ENCODE results near the gene PDHB. TPM values are rescaled to one million over a fixed set of nuclear protein-coding genes. Genes with fewer than 3 reads are reported as not detected.

Gene PDHB
- total RNA-seq, 2 donors from 2014 or later = 37.1 to 66.6 TPM

Other genes with a start within 250 kb of the PDHB start
- not detected for gene DNASE1L3, start 222.9 kb downstream of the PDHB start, total RNA-seq
- 1 to 10 TPM; 1.8 to 4.9 TPM for gene ABHD6, start 196.0 kb downstream of the PDHB start, total RNA-seq
- 10 to 100 TPM; 16.1 to 19.1 TPM for gene RPP14, start 127.6 kb downstream of the PDHB start, total RNA-seq
- 10 to 100 TPM; 10.0 to 15.1 TPM for gene HTD2, start 127.3 kb downstream of the PDHB start, total RNA-seq
- 10 to 100 TPM; 17.8 to 27.1 TPM for gene PXK, start 100.9 kb downstream of the PDHB start, total RNA-seq
- 1 to 10 TPM; 4.9 to 5.2 TPM for gene KCTD6, start 58.3 kb upstream of the PDHB start, total RNA-seq
- gene ACOX2, start 103.4 kb upstream of the PDHB start, total RNA-seq = not detected
- not detected for gene FAM107A, start 143.6 kb upstream of the PDHB start, total RNA-seq
- not detected for gene FAM3D, start 232.9 kb upstream of the PDHB start, total RNA-seq

Measured in activated T-helper 17 cell treated with anti-CD3 and anti-CD28 coated beads, Interleukin-2, amount 50 U/mL, for 72 hours (primary cell).